ENCODE data around the gene TMEM18.
"Not testable (repeated sequence)": the region's sequence is repeated elsewhere in the genome, so short reads cannot be mapped to it uniquely, and the experiment has no call there.

The TMEM18 gene

DNA sequence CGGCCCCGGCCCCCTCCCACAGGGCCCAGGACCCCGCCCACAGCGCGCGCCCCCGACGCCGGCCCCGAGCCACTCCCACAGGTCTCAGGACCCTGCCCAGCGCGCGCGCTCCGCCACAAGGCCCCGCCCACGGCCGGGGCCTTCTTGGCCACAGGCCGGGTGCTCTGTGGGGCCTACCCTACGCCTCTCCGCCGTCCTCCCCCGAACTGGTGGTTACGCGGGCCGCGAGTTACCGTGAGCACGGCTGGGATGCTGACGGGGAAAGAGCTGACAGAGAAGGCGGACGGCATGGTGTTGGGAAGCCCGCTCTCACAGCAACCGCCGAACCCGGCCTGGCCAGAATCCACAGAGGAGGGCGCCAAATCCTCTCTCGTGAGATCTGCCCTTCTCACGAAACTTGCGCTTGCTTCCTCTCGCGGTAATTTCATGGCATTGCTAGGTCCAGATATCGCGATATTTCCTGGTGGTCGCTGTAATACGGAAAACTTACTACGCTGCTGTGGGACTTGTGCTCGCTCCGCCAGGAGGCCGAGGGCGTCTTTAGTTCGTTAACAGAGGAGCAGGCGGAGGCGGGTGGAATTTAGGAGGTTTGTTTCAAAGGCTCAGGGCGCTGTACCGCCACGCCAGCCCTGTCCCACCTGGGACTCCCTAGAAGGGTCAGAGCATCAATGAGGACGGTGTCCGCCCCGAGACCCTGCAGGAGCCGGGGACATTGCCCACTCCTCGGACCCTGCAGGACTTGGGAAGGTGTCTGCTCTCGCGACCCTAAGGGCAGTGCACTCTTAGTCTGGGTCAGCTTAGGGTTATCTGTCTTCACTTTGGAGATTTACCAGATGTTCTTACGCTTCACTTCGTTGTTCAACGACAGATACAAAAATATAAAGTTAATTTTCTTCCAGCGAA is at the start of gene TMEM18:
TMEM18 (minus strand) TSS at position 351 of the 903 bp plus-strand sequence; CDS start at position 290, 61 bp downstream.
- DNase-seq: peak; percentile 97

DNA sequence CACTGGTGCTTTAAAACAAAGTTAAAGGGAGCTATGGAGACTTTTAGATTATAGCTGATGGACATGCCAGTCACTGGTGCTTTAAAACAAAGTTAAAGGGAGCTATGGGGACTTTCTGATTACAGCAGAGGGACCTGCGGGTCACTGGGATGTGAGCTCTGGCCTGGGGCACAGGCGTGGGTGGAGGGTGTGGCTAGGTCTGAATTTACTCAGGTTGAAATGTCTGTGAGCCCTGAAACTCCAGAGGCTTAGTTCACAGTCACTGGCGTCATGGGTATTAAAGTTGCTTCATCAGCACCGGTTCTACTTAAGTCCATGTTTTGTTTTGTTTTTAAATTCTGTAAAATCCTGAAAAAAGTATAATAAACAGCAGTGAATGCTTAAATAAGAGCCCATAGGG is 49.0 kb upstream of the TMEM18 start:
- no peak for DNase-seq

DNA sequence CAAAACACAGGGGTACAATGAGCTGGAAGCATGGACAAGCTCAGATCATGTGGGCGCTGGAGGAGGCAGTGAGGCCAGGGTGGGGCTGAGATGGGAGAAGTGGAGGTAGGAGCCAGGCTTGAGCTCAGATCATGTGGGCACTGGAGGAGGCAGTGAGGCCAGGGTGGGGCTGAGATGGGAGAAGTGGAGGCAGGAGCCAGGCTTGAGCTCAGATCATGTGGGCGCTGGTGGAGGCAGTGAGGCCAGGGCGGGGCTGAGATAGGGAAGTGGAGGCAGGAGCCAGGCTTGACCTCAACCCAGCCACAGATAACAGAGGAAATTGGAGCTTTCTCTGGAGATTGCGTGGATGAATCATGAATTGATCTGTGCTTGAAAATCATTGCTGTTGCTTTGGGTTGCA is 48.3 kb upstream of the TMEM18 start:
- DNase-seq: no peak

DNA sequence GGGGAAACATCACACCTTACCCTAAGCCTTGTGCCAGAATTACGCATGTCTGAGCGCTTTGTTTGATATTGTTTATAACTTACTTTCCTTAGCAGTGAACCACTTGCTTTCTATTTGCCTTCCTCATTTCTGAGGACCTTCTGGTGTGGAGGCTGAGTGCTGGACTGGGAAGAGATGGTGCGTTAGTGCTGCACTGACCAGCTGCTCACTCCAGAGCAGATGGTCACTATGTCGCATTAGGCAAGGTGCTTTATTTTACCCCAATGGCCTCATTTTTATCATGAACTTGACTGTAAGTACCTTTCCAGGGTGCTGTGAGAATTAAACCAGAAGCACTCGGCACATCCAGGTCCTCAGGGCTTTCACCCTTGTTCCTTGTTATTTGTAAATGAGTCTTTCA is 46.6 kb upstream of the TMEM18 start:
- DNase-seq: no peak

- DNase-seq: no peak
Observed at GRCh38 chr2:720842-721241, 43.6 kb upstream of the TMEM18 start.

- no peak for DNase-seq
Observed at GRCh38 chr2:719734-720133, 42.5 kb upstream of the TMEM18 start.

GRCh38 chr2:719191-719590 is 42.0 kb upstream of the TMEM18 start:
- no peak for DNase-seq

GRCh38 chr2:717661-718060 is 40.5 kb upstream of the TMEM18 start:
- DNase-seq: no peak

GRCh38 chr2:715854-716560 is 38.8 kb upstream of the TMEM18 start:
- no peak for DNase-seq

- no peak for DNase-seq
Observed at GRCh38 chr2:715038-715437, 37.8 kb upstream of the TMEM18 start.

GRCh38 chr2:714005-714741 is 37.0 kb upstream of the TMEM18 start:
- DNase-seq: peak; percentile 7

DNA sequence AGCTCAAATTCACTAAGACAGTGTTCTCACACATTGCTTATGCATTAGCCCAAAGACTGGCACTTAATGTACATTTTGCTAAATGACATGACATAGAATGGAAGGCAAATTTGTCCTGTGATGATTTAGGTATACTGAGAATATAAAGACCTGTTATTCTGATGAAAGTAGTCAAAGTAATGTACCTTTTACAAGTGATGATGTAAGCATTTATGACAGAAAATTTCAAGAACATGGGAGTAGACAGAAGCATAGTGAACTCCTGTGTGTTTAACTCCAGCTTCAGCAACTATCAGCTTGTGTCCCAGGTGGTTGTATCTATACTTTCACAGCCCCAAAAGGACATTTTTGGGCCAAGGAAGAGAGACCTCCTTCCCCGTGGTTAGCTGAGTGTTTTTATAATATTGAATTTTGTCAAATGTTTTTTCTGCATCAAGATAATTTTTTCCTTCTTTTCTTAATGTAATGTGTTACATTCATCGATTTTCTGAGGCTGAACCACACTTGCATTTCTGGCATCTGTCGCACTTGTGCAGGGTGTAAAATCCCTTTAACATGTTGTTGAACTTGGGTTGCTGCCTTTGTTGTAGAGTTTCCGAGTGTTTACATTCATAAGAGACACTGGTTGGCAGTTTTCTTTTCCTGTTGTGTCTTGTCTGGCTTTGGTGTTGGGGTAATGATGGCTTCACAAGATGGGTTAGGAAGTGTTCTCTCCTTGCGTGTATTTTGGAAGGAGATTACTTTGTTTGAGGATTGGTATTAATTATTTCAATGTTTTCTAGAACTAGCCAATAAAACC is 33.9 kb upstream of the TMEM18 start:
- no peak for DNase-seq

DNA sequence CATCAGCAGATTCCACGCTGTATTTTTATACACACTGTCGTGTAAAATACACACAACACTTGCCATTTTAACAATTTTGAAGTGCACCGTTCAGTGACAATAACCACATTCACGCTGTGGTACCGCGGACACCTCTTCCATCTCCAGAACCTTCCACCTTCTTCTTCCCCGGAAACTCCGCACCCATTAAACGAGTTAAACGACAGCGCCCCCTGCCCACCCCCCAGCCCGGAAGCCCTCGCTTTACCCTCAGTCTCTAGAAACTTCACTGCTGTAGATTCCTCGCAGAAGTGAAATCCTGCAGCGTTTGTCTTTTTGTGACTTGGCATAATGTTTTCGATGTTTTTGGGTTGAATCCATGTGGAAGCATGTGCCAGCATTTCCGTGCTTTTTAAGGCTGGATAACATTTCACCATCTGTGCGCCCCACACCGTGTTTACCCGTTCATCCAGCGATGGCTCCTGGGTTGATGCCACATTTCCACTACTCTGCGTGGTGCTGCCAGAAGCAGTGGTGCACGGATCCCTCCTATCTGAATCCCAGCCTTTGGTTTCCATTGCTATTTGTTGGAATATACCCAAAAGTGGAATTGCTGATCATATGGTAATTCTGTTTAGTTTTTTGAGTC is 32.0 kb upstream of the TMEM18 start:
- no peak for DNase-seq

GRCh38 chr2:708667-709066 is 31.5 kb upstream of the TMEM18 start:
- DNase-seq: no peak

DNA sequence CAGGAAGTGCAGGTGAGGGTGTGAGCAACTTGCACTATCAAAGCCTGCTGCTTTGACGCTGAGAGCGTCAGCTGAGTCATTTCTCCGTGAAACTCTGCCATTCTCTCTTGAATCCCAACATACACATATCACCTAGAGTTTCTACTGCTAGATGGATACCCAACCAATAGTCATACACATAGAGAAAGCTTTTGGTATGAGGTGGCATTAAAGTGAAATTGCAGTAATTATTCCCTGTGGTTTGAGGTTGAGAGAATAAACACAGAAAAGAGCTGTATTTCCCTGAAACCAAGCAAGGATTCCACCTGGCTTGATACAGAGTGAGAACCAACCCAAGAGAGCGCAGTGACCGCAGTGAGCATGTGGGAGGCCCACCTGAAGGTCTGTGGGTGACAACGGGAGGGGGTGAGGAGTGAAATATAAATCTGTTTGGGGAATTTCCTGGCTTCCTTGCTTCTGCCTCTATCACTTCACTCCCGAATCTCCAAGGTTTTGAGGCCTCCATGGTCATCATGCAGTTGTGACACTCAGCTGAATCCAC is 28.8 kb upstream of the TMEM18 start:
- no peak for DNase-seq

GRCh38 chr2:702765-703164 is 25.6 kb upstream of the TMEM18 start:
- not testable (repeated sequence) for DNase-seq

DNA sequence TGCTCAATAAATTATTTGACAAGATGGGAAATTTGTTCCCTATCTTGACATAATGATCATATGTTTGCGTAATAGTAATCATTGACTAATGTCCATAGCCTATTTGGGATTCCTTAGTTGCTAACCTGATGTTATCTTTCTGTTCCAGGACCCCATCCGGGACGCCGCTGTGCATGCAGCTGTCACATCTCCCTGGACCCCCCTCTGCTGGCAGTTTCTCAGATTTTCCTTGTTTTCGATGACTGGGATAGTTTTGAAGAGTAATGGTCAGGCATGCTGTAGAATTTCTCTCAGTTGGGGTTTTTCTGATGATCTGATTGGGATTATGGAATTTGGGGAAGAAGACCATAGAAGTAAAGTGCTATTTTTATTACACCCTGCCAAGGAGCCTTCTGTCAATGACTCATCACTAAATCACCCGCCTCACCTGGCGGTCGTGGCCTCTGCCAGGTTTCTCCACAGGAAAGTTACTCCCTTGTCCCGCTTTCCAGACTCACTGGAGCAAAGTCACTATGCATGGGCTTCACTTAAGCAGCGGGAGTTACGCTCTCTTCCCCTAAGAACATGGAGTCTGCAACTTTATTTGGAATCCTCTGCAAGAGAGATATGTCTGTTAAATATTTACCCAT is 19.9 kb upstream of the TMEM18 start:
- no peak for DNase-seq

DNA sequence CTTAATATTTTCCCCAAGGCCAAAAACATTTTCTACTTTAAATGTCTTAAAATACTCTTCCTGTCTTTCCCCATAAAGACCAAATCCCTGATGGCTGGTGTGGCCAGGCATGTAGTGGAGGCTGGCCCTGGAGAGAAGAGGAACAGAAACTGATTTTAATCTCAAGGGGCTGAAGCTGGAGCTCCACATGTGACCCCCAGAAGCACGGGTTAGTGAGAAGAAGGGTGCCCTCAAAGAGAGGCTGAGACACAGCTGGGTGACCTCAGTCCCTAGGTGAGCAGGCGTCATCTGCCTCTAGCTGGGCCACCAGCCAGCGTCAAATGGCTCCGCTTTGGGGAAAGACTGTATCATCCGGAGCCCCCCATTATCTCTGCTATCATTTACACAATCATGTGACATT is 19.3 kb upstream of the TMEM18 start:
- DNase-seq: no peak

GRCh38 chr2:694906-695510 is 17.8 kb upstream of the TMEM18 start:
- DNase-seq: no peak

- DNase-seq: no peak
Observed at GRCh38 chr2:694174-694573, 17.0 kb upstream of the TMEM18 start.

GRCh38 chr2:693606-694005 is 16.4 kb upstream of the TMEM18 start:
- no peak for DNase-seq
